HG03159 (cell line): Measurements from ENCODE around the gene RNF217.

ENCODE experiments used
- ATAC-seq: cut with Tn5 transposase; IDR thresholded peaks from one replicate; pipeline ENCODE4 v1.9.1; 2021; ENCODE audit warnings: mild to moderate bottlenecking, moderate library complexity; ENCODE audit not compliant: unreplicated experiment

Gene RNF217

GRCh38 chr6:124987999-124988591 lies 25.9 kb downstream of the RNF217 start:
- ATAC-seq: no peak

- no peak for ATAC-seq
Observed at GRCh38 chr6:124989136-124989983, 27.1 kb downstream of the RNF217 start.

GRCh38 chr6:124990988-124991387 lies 28.8 kb downstream of the RNF217 start:
- ATAC-seq: no peak

GRCh38 chr6:124991764-124992295 lies 29.6 kb downstream of the RNF217 start:
- no peak for ATAC-seq

GRCh38 chr6:124993327-124993726 lies 31.1 kb downstream of the RNF217 start:
- no peak for ATAC-seq

GRCh38 chr6:124994648-124995047 lies 32.4 kb downstream of the RNF217 start:
- ATAC-seq: no peak

GRCh38 chr6:124995131-124995530 lies 32.9 kb downstream of the RNF217 start:
- no peak for ATAC-seq

- ATAC-seq: no peak
Observed at GRCh38 chr6:124995645-124996325, 33.5 kb downstream of the RNF217 start.

- ATAC-seq: no peak
Observed at GRCh38 chr6:124996411-124996810, 34.2 kb downstream of the RNF217 start.

GRCh38 chr6:124997196-124997875 lies 35.1 kb downstream of the RNF217 start:
- ATAC-seq: no peak

GRCh38 chr6:124999105-124999764 lies 37.0 kb downstream of the RNF217 start:
- no peak for ATAC-seq

GRCh38 chr6:125001684-125002405 lies 39.6 kb downstream of the RNF217 start:
- no peak for ATAC-seq

GRCh38 chr6:125002406-125002741 lies 40.1 kb downstream of the RNF217 start:
- ATAC-seq: no peak

- ATAC-seq: no peak
Observed at GRCh38 chr6:125003070-125003469, 40.8 kb downstream of the RNF217 start.

- no peak for ATAC-seq
Observed at GRCh38 chr6:125004198-125004597, 42.0 kb downstream of the RNF217 start.

GRCh38 chr6:125004797-125005595 lies 42.8 kb downstream of the RNF217 start:
- no peak for ATAC-seq

- ATAC-seq: no peak
Observed at GRCh38 chr6:125008261-125008703, 46.0 kb downstream of the RNF217 start.

- ATAC-seq: no peak
Observed at GRCh38 chr6:125008957-125009356, 46.7 kb downstream of the RNF217 start.

GRCh38 chr6:125009578-125009977 lies 47.3 kb downstream of the RNF217 start:
- ATAC-seq: no peak
